ENCODE measurements around the gene RNU1-1. TPM values are rescaled to one million over a fixed set of nuclear protein-coding genes. Genes with fewer than 3 reads are reported as not detected.
"Not testable (repeated sequence)": the region's sequence is repeated elsewhere in the genome, so short reads cannot be mapped to it uniquely, and the experiment has no call there.

The RNU1-1 gene
- 1,000 to 10,000 TPM; 2,483 to 3,611 TPM for total RNA-seq
- 11,872 TPM for polyA plus RNA-seq (2013, experiment 1 of 2)
- 14,577 TPM for polyA plus RNA-seq (2013, experiment 2 of 2)
- long read RNA-seq, experiment 1, result 0 reads
- long read RNA-seq, experiment 2, result 0 reads
- long read RNA-seq, experiment 3, result 0 reads
- long read RNA-seq, experiment 4, partial matches to known transcripts, result 0 of 1 reads
- long read RNA-seq, experiment 4, other reads (novel, unspliced or antisense), result 0 of 1 reads

GRCh38 chr1:16514107-16515055 is at the start of gene RNU1-1:
RNU1-1 (minus strand) TSS chr1:16514285.
- not testable (repeated sequence) for H3K9me3 ChIP-seq (ENCODE audit: control insufficient read depth, low read length); H3K4me1 Mint-ChIP-seq; H3K27me3 Mint-ChIP-seq (ENCODE audit: insufficient read depth); H3K4me1 ChIP-seq (ENCODE audit: control insufficient read depth, insufficient read depth, low read length); H3K36me3 ChIP-seq (ENCODE audit: control insufficient read depth, insufficient read depth, low read length); H3K4me3 Mint-ChIP-seq; H3K4me3 ChIP-seq (ENCODE audit: low read length); H3K27ac Mint-ChIP-seq; H3K36me3 Mint-ChIP-seq (ENCODE audit: low read depth); H3K27me3 ChIP-seq (ENCODE audit: control insufficient read depth, insufficient read depth, low read length, poor library complexity, severe bottlenecking); H3K9me3 Mint-ChIP-seq
- peak; percentile 91 for DNase-seq
- H3K27ac ChIP-seq (ENCODE audit: low read depth, low read length), result peak within 1 kb of the TSS; percentile 96
- 0 to 4% methylated on average over 1 to 26 of the region's 40 CpGs for WGBS, 2 experiments (ENCODE audit: insufficient coverage in 1 of 2, insufficient read length in 1 of 2)
- peak within 1 kb of the TSS; percentile 70 for H3K9ac ChIP-seq (ENCODE audit: extremely low read depth, low read length, poor library complexity, severe bottlenecking)

GRCh38 chr1:16561035-16561434 is 47.0 kb upstream of the RNU1-1 start:
- DNase-seq, result peak; percentile 17
- H3K9ac ChIP-seq (ENCODE audit: extremely low read depth, low read length, poor library complexity, severe bottlenecking); H3K4me1 ChIP-seq (ENCODE audit: control insufficient read depth, insufficient read depth, low read length); H3K4me3 ChIP-seq (ENCODE audit: low read length); H3K27me3 ChIP-seq (ENCODE audit: control insufficient read depth, insufficient read depth, low read length, poor library complexity, severe bottlenecking); H3K9me3 ChIP-seq (ENCODE audit: control insufficient read depth, low read length); H3K36me3 Mint-ChIP-seq (ENCODE audit: low read depth); H3K27ac Mint-ChIP-seq; H3K4me3 Mint-ChIP-seq; H3K27me3 Mint-ChIP-seq (ENCODE audit: insufficient read depth); H3K4me1 Mint-ChIP-seq; H3K27ac ChIP-seq (ENCODE audit: low read depth, low read length); H3K9me3 Mint-ChIP-seq; H3K36me3 ChIP-seq (ENCODE audit: control insufficient read depth, insufficient read depth, low read length): not testable (repeated sequence)
- WGBS, 2 experiments (ENCODE audit: insufficient coverage in 1 of 2, insufficient read length in 1 of 2), result 80% methylated on average over 1 of the region's 4 CpGs; no CpG with 5 or more reads in 1 of the 2 experiments

GRCh38 chr1:16560498-16560897 is 46.4 kb upstream of the RNU1-1 start:
- not testable (repeated sequence) for H3K9me3 Mint-ChIP-seq; H3K27ac Mint-ChIP-seq; DNase-seq; H3K4me3 ChIP-seq (ENCODE audit: low read length); H3K27me3 Mint-ChIP-seq (ENCODE audit: insufficient read depth); H3K4me1 Mint-ChIP-seq; H3K9me3 ChIP-seq (ENCODE audit: control insufficient read depth, low read length); H3K4me3 Mint-ChIP-seq; H3K27ac ChIP-seq (ENCODE audit: low read depth, low read length); H3K9ac ChIP-seq (ENCODE audit: extremely low read depth, low read length, poor library complexity, severe bottlenecking); H3K36me3 ChIP-seq (ENCODE audit: control insufficient read depth, insufficient read depth, low read length); H3K36me3 Mint-ChIP-seq (ENCODE audit: low read depth); H3K4me1 ChIP-seq (ENCODE audit: control insufficient read depth, insufficient read depth, low read length); H3K27me3 ChIP-seq (ENCODE audit: control insufficient read depth, insufficient read depth, low read length, poor library complexity, severe bottlenecking)
- 87% methylated on average over 3 of the region's 6 CpGs; no CpG with 5 or more reads in 1 of the 2 experiments for WGBS, 2 experiments (ENCODE audit: insufficient coverage in 1 of 2, insufficient read length in 1 of 2)

- H3K27me3 Mint-ChIP-seq (ENCODE audit: insufficient read depth); H3K27ac Mint-ChIP-seq; H3K4me3 ChIP-seq (ENCODE audit: low read length); H3K9ac ChIP-seq (ENCODE audit: extremely low read depth, low read length, poor library complexity, severe bottlenecking); H3K4me1 ChIP-seq (ENCODE audit: control insufficient read depth, insufficient read depth, low read length); H3K4me1 Mint-ChIP-seq; H3K27me3 ChIP-seq (ENCODE audit: control insufficient read depth, insufficient read depth, low read length, poor library complexity, severe bottlenecking); H3K36me3 Mint-ChIP-seq (ENCODE audit: low read depth); H3K9me3 Mint-ChIP-seq; H3K27ac ChIP-seq (ENCODE audit: low read depth, low read length); H3K9me3 ChIP-seq (ENCODE audit: control insufficient read depth, low read length); H3K36me3 ChIP-seq (ENCODE audit: control insufficient read depth, insufficient read depth, low read length); DNase-seq; H3K4me3 Mint-ChIP-seq: not testable (repeated sequence)
- no CpG with 5 or more reads among the region's 5 CpGs for WGBS, 2 experiments (ENCODE audit: insufficient coverage in 1 of 2, insufficient read length in 1 of 2)
These were observed 45.6 kb upstream of the RNU1-1 start for GRCh38 chr1:16559688-16560087.

GRCh38 chr1:16557034-16557433 is 42.9 kb upstream of the RNU1-1 start:
- H3K4me3 Mint-ChIP-seq; H3K9ac ChIP-seq (ENCODE audit: extremely low read depth, low read length, poor library complexity, severe bottlenecking); H3K36me3 ChIP-seq (ENCODE audit: control insufficient read depth, insufficient read depth, low read length); H3K9me3 ChIP-seq (ENCODE audit: control insufficient read depth, low read length); H3K36me3 Mint-ChIP-seq (ENCODE audit: low read depth); H3K27ac Mint-ChIP-seq; H3K27ac ChIP-seq (ENCODE audit: low read depth, low read length); H3K27me3 ChIP-seq (ENCODE audit: control insufficient read depth, insufficient read depth, low read length, poor library complexity, severe bottlenecking); H3K9me3 Mint-ChIP-seq; H3K4me1 ChIP-seq (ENCODE audit: control insufficient read depth, insufficient read depth, low read length); H3K27me3 Mint-ChIP-seq (ENCODE audit: insufficient read depth); H3K4me1 Mint-ChIP-seq; DNase-seq; H3K4me3 ChIP-seq (ENCODE audit: low read length): not testable (repeated sequence)
- WGBS, 2 experiments (ENCODE audit: insufficient coverage in 1 of 2, insufficient read length in 1 of 2), result no CpG with 5 or more reads among the region's 3 CpGs

GRCh38 chr1:16553244-16553643 is 39.2 kb upstream of the RNU1-1 start:
- not testable (repeated sequence) for H3K9me3 ChIP-seq (ENCODE audit: control insufficient read depth, low read length); H3K27ac ChIP-seq (ENCODE audit: low read depth, low read length); DNase-seq; H3K4me3 Mint-ChIP-seq; H3K4me1 Mint-ChIP-seq; H3K9me3 Mint-ChIP-seq; H3K36me3 ChIP-seq (ENCODE audit: control insufficient read depth, insufficient read depth, low read length); H3K27ac Mint-ChIP-seq; H3K4me3 ChIP-seq (ENCODE audit: low read length); H3K27me3 ChIP-seq (ENCODE audit: control insufficient read depth, insufficient read depth, low read length, poor library complexity, severe bottlenecking); H3K27me3 Mint-ChIP-seq (ENCODE audit: insufficient read depth); H3K4me1 ChIP-seq (ENCODE audit: control insufficient read depth, insufficient read depth, low read length); H3K9ac ChIP-seq (ENCODE audit: extremely low read depth, low read length, poor library complexity, severe bottlenecking); H3K36me3 Mint-ChIP-seq (ENCODE audit: low read depth)
- 95 to 100% methylated on average over 3 to 8 of the region's 11 CpGs for WGBS, 2 experiments (ENCODE audit: insufficient coverage in 1 of 2, insufficient read length in 1 of 2)

Data from endodermal cell (in vitro differentiated cells).